LNCAP (cell line): Measurements from ENCODE around the gene SCRT2.

Experiments
- TF ChIP-seq, protein P1 (sequence below): fragments of 450-650 bp; IDR thresholded peaks from 2 replicates; pipeline ENCODE4 v1.5.1; 2017; ENCODE audit warnings: mild to moderate bottlenecking

Gene SCRT2

DNA sequence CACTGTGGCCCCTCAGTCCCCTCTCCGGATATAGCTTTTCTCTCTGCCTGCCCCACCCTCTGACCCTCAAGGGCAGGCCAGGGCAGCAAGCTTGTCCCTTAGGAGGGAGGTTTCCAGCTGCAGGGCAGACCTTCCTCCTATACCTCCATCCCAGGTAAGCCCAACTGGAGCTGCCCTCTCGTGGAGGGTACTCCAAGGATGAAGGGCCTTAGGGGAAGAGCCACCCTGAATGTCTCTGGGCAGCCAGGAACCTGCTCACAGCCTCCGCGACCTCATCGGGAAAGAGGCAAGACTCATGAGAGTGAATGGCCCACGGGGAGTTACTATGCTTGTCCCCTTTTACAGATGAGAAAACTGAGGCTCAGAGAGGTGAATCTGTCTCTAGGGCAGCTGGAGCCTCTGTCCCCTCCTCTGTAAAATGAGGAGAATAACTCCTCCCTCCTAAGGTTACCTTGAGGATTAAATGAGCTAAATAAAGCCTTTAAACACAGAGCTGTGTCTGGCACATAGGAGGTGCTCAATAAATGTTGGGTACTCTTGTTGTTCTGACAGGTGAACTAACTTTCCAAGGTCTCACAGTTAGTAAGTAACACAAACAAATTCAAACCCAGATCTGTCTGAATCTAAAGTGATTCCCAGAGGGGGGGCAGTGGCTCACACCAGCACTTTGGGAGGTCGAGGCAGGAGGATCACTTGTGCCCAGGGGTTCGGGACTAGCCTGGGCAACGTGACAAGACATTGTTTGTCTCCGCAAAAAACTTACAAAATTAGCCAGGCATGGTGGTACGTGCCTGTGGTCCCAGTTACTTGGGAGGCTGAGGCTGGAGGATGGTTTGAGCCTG is 34.7 kb downstream of the SCRT2 start:
- TF ChIP-seq, protein P1, sequence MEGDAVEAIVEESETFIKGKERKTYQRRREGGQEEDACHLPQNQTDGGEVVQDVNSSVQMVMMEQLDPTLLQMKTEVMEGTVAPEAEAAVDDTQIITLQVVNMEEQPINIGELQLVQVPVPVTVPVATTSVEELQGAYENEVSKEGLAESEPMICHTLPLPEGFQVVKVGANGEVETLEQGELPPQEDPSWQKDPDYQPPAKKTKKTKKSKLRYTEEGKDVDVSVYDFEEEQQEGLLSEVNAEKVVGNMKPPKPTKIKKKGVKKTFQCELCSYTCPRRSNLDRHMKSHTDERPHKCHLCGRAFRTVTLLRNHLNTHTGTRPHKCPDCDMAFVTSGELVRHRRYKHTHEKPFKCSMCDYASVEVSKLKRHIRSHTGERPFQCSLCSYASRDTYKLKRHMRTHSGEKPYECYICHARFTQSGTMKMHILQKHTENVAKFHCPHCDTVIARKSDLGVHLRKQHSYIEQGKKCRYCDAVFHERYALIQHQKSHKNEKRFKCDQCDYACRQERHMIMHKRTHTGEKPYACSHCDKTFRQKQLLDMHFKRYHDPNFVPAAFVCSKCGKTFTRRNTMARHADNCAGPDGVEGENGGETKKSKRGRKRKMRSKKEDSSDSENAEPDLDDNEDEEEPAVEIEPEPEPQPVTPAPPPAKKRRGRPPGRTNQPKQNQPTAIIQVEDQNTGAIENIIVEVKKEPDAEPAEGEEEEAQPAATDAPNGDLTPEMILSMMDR: no peak

DNA sequence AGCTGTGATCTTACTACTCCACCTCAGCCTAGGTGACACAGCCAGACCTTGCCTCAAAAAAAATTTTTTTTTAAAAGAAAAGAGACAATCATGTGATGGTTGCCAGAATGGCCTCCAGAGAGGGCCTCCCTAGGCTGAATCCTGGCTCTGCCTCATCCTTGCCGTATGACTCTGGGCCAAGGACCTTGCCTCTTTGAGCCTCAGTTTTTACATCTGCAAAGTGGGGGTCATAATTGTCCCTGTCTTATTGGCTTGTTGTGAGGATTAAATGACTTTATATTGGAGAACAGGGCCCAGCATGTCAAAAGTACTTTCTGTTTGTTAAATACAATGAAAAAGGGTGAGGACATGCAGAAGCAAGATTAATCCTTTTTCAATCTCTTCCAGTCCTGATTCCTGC is 37.0 kb downstream of the SCRT2 start:
- TF ChIP-seq, protein P1: no peak

DNA sequence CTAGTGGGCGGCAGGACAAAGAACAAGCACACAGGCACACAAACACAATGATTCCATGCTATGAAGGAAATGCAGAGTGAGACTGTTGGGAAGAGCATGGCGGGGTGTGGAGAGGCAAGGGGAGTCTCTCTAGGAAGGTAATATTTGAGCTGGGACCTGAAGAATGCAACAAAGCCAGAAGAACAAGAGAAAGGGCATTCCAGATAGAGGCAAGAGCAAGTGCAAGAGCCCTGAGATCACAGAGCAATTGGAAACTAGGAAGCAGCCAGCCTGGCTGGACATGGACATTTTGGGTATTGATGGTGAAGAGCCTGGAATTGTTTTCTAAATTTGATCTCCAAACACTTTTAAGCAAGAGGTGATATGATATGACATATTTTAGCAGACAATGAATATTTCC is 38.0 kb downstream of the SCRT2 start:
- TF ChIP-seq, protein P1: no peak

DNA sequence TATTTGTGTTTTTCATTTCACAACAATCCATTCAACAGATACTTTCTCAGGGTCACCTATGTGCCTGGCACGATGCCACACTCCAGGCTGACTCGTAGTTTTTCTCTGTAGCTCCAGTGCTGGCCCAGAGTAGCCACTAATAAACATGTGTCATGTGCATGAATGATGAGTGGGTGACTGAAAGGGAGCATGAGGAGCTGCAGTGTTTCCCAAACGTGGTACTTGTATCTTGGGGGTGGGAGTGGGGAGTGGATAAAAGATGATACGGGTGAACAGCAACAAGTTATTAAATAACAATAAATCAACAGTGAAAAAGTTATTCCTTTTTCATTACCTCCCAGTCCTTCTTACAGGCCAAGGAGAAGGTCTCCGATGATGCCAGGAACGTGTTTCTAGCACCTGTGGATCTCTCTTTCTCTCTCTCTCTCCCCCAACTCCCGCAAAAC is 39.7 kb downstream of the SCRT2 start:
- TF ChIP-seq, protein P1: no peak

DNA sequence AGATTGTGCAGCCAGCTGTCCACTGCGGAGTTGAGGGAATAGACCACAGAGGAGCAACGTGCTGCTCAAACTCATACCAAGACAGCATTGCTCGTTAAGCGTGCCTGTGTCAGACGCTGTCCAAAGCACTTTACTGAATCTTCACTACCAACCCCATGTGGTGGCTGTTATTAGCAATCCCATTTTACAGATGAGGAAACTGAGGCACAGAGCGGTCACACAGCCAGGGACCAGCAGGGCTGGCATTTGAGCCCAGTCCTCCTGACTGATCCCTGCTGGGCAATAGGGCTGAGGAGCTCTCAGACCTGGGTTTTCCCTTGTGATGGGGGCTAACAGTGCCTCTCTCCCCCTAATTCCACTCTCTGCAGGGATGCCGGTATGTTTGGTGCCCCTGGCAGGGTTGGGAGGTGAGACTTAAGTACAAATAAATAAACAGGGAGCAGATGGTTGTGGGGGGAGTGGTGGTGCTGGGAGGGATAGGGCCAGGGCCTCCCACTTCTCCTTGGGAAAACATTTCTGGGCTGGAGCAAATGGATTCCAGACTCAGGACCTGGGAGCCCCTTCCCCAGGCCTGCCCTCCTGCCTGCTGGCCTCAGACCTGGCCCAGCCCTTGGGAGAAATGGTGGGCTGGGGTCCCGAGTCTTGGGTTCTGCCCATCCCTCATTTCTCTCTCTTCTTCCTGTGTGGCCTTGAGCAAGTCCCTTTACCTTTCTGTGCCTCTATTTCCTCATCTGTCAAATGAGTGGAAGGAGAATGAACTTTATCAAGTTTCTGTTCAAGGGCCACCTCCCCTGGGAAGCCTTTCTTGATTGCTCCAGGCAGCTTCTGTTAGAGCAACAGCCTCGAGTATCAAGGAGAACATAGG is 40.3 kb downstream of the SCRT2 start:
- TF ChIP-seq, protein P1: no peak

DNA sequence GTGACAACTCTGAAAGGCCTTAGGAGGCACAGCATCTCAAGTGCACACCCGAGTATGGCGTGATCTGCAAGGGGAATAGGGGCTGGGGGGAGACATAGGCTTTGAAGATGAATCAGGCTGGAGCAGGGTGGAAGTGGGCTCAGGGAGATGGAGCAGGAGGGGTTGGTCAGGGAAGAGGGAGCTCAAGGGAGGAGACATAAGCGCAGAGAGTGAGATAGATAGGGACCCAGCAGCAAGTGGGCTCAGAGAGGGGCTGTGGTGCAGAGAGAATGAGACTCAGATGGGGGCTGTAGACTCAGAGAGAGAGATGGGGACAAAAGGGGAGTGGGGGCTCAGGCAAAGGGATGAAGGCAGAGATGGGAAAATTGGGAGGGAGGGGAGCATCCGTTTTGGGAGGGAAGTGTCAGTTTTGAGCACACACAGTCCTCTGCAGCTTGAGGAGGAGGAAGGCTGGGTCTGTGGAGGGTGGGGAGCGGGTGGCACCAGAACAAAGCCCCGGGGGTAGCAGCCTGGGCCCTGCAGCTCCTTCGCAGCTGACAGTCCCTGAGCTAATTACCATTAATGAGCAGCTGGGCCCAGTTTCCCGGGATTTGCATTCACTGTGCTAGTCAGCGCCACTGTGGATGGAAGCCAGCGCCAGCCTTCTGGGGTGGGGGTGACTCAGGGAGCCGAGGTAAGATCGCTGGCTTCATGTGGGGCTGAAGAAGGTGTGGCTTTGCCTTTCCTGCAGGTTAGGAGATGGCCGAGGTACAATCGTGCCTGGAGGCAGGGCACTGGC is 41.3 kb downstream of the SCRT2 start:
- TF ChIP-seq, protein P1: no peak

DNA sequence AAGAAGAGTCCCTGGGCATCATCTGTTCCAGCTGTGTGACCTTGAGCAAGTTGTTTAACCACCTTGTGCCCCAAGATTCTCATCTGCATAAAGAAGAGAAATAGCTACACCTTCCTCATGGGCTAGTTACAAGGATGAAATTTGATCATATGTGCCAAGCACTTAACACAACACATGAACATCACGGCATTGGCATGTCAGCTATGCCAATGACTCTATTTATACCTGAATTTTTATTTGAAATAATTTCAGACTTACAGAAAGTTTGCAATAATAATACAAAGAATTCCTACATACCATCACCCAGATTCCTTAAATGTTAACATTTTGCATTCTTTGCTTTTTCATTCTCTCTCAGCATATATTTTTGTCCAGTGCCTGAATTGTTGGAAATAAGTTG is 44.5 kb downstream of the SCRT2 start:
- TF ChIP-seq, protein P1: no peak
